Measurements from ENCODE around the gene CAD.

The CAD gene

GRCh38 chr2:27199241-27199640 lies 17.9 kb upstream of the CAD start:
- H3K36me3 ChIP-seq (ENCODE audit: low read depth), result no peaks in the 10 kb centered on the region
- DNase-seq (ENCODE audit: low spot score) (no peak), ATAC-seq (ENCODE audit: low read depth) (no peak)
- no peaks in the 10 kb centered on the region for H3K4me1 ChIP-seq (ENCODE audit: insufficient read depth, poor library complexity, severe bottlenecking)
- no peaks in the 10 kb centered on the region for H3K9me3 ChIP-seq (ENCODE audit: severe bottlenecking)
- no peaks in the 10 kb centered on the region for H3K27me3 ChIP-seq (ENCODE audit: insufficient read depth, poor library complexity, severe bottlenecking)
- H3K4me3 ChIP-seq (ENCODE audit: severe bottlenecking), result no peak overlapping the region
- TF ChIP-seq, protein P1, sequence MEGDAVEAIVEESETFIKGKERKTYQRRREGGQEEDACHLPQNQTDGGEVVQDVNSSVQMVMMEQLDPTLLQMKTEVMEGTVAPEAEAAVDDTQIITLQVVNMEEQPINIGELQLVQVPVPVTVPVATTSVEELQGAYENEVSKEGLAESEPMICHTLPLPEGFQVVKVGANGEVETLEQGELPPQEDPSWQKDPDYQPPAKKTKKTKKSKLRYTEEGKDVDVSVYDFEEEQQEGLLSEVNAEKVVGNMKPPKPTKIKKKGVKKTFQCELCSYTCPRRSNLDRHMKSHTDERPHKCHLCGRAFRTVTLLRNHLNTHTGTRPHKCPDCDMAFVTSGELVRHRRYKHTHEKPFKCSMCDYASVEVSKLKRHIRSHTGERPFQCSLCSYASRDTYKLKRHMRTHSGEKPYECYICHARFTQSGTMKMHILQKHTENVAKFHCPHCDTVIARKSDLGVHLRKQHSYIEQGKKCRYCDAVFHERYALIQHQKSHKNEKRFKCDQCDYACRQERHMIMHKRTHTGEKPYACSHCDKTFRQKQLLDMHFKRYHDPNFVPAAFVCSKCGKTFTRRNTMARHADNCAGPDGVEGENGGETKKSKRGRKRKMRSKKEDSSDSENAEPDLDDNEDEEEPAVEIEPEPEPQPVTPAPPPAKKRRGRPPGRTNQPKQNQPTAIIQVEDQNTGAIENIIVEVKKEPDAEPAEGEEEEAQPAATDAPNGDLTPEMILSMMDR (IDR thresholded peaks at IDR 0.05; ENCODE audit: poor library complexity, severe bottlenecking), result no peak
- no peak overlapping the region for H3K27ac ChIP-seq (ENCODE audit: poor library complexity, severe bottlenecking)

- Histone ChIP-seq H3K27me3 (ENCODE audit: insufficient read depth, poor library complexity, severe bottlenecking) (no peaks in the 10 kb centered on the region), H3K4me3 (ENCODE audit: severe bottlenecking) (no peak overlapping the region), H3K36me3 (ENCODE audit: low read depth) (peaks cover 5% of the 10 kb centered on the region), H3K4me1 (ENCODE audit: insufficient read depth, poor library complexity, severe bottlenecking) (no peaks in the 10 kb centered on the region), H3K9me3 (ENCODE audit: severe bottlenecking) (no peaks in the 10 kb centered on the region), H3K27ac (ENCODE audit: poor library complexity, severe bottlenecking) (no peak overlapping the region)
- TF ChIP-seq, protein P1 (IDR thresholded peaks at IDR 0.05; ENCODE audit: poor library complexity, severe bottlenecking), result no peak
- DNase-seq (ENCODE audit: low spot score), result no peak
- ATAC-seq (ENCODE audit: low read depth), result no peak
Measured at GRCh38 chr2:27201675-27202074, 15.5 kb upstream of the CAD start.

- H3K27ac ChIP-seq (ENCODE audit: poor library complexity, severe bottlenecking), result no peak overlapping the region
- no peaks in the 10 kb centered on the region for H3K9me3 ChIP-seq (ENCODE audit: severe bottlenecking)
- H3K36me3 ChIP-seq (ENCODE audit: low read depth), result peaks cover 10% of the 10 kb centered on the region
- no peaks in the 10 kb centered on the region for H3K27me3 ChIP-seq (ENCODE audit: insufficient read depth, poor library complexity, severe bottlenecking)
- TF ChIP-seq, protein P1 (IDR thresholded peaks at IDR 0.05; ENCODE audit: poor library complexity, severe bottlenecking), result no peak
- no peaks in the 10 kb centered on the region for H3K4me1 ChIP-seq (ENCODE audit: insufficient read depth, poor library complexity, severe bottlenecking)
- DNase-seq (ENCODE audit: low spot score) (no peak), ATAC-seq (ENCODE audit: low read depth) (no peak)
- H3K4me3 ChIP-seq (ENCODE audit: severe bottlenecking), result no peak overlapping the region
Measured at GRCh38 chr2:27202854-27203253, 14.3 kb upstream of the CAD start.

DNA sequence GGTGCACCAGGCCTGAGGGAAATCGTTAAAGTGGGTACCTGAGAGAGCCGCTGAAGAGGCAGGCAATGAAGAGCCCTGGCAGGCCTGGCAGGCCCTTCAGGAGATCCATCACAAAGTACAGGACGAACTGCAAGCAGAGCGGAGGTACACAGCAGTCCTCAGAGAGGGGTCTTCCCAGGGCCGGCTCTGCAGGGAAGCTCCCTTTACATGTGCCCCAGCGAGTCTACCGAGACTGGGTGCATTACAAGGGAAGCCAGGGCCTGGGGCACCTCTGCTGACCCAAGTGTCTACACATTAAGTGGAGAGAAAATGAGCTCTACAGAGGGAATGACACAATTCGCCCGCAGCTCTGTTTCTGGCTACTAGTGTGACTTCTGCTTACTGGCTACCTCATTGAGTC lies 13.4 kb upstream of the CAD start:
- no peak overlapping the region for H3K27ac ChIP-seq (ENCODE audit: poor library complexity, severe bottlenecking)
- H3K36me3 ChIP-seq (ENCODE audit: low read depth), result peaks cover 19% of the 10 kb centered on the region
- ATAC-seq (ENCODE audit: low read depth) (no peak), DNase-seq (ENCODE audit: low spot score) (no peak)
- H3K4me1 ChIP-seq (ENCODE audit: insufficient read depth, poor library complexity, severe bottlenecking), result no peaks in the 10 kb centered on the region
- H3K4me3 ChIP-seq (ENCODE audit: severe bottlenecking), result no peak overlapping the region
- TF ChIP-seq, protein P1 (IDR thresholded peaks at IDR 0.05; ENCODE audit: poor library complexity, severe bottlenecking), result no peak
- H3K27me3 ChIP-seq (ENCODE audit: insufficient read depth, poor library complexity, severe bottlenecking), result no peaks in the 10 kb centered on the region
- no peaks in the 10 kb centered on the region for H3K9me3 ChIP-seq (ENCODE audit: severe bottlenecking)

GRCh38 chr2:27204566-27204965 lies 12.6 kb upstream of the CAD start:
- no peak for ATAC-seq (ENCODE audit: low read depth)
- TF ChIP-seq, protein P1 (IDR thresholded peaks at IDR 0.05; ENCODE audit: poor library complexity, severe bottlenecking), result no peak
- no peaks in the 10 kb centered on the region for H3K27me3 ChIP-seq (ENCODE audit: insufficient read depth, poor library complexity, severe bottlenecking)

More at GRCh38 chr2:27204566-27204965, 12.6 kb upstream of the CAD start:
- H3K27ac ChIP-seq (ENCODE audit: poor library complexity, severe bottlenecking), result no peak overlapping the region
- H3K4me3 ChIP-seq (ENCODE audit: severe bottlenecking), result no peak overlapping the region
- no peaks in the 10 kb centered on the region for H3K9me3 ChIP-seq (ENCODE audit: severe bottlenecking)
- peaks cover 26% of the 10 kb centered on the region for H3K36me3 ChIP-seq (ENCODE audit: low read depth)
- DNase-seq (ENCODE audit: low spot score), result no peak
- no peaks in the 10 kb centered on the region for H3K4me1 ChIP-seq (ENCODE audit: insufficient read depth, poor library complexity, severe bottlenecking)
